NB4 (cell line): ENCODE data around the gene OPRM1.

Experiments used
- DNase-seq: peaks from one replicate; pipeline ENCODE4 v3.0.0; 2010; ENCODE audit warnings: low read depth
- H3K4me3 ChIP-seq: one replicate; pipeline ENCODE4 v1.5.1; 2011; ENCODE audit warnings: mild to moderate bottlenecking, low read depth, low read length, moderate library complexity
- CTCF ChIP-seq: IDR thresholded peaks from one replicate; pipeline ENCODE4 v1.5.1; 2012; ENCODE audit warnings: low read depth, low read length
- MYC ChIP-seq: IDR thresholded peaks from 2 replicates; pipeline ENCODE4 v1.6.1; 2011; ENCODE audit warnings: low read depth, low read length
- POLR2A ChIP-seq: IDR thresholded peaks from 2 replicates; pipeline ENCODE4 v1.6.1; 2011; ENCODE audit warnings: mild to moderate bottlenecking; ENCODE audit not compliant: insufficient read length; ENCODE audit errors: extremely low read depth
- TF ChIP-seq, protein P1 (sequence below): IDR thresholded peaks from 2 replicates; pipeline ENCODE4 v1.6.1; 2011; ENCODE audit warnings: low read depth, low read length

Gene OPRM1

DNA sequence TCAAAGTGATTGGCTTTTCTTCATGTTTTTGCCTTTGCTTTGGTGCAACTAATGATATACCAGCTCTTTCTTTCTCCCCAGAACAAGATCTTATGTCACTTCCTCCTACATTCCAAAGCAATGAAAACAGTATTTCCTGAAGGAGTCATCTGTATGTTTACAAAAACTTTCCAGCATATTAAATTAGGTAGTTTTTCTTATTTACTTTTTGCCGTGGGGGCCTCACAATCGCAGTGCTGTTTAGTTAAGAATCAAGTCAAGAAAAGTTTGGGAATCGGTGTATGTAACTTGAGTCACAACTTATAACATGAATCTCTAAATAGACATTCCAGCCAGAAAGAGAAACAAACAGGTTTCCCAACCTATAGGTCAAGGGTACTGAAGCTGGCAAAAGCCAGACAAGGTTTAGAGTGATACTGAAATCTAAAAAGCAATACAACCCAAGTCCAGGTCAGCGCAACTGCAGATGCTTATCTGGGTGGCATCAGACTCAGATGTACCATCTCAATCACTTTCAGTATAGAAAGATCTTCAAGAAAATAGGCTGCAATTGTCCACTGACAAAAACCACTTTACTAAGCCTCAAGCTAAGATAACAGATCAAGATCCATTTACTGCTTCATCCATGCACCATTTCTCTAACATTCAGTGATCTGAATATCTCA lies 253.9 kb downstream of the OPRM1 start:
- H3K4me3 ChIP-seq: no peak overlapping the region
- TF ChIP-seq, protein P1, sequence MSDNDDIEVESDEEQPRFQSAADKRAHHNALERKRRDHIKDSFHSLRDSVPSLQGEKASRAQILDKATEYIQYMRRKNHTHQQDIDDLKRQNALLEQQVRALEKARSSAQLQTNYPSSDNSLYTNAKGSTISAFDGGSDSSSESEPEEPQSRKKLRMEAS: no peak
- no peak for TF ChIP-seq MYC
- TF ChIP-seq POLR2A: no peak
- no peak for TF ChIP-seq CTCF
- no peak for DNase-seq

DNA sequence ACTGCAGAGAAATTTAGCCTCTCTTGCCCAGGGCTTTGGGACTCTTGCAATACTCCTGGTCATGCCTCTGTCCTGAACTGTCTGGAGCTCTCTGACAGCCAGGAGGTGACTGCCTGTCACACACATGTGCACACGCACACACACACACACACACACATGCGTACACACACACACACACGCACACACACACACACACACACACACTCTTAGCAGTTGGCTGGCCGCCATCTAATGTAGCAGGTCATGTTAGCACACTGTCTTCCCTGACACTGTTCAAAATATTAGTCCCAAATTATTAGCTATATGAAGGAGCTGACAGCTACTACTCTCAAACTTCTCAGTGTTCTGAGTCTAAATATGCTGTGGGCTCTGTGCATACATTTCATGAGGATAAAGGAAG lies 256.7 kb downstream of the OPRM1 start:
- TF ChIP-seq, protein P1: no peak
- TF ChIP-seq CTCF (no peak), MYC (no peak), POLR2A (no peak)
- no peak overlapping the region for H3K4me3 ChIP-seq
- DNase-seq: no peak
